GM12875 (cell line): ENCODE results near the gene DXO.
A peak's percentile ranks its signal among the peaks of the same experiment; 100 is the strongest.

Experiments
- H3K4me3 ChIP-seq: one replicate; pipeline ENCODE4 v1.5.1; 2011; ENCODE audit warnings: low read depth, low read length, control low read depth
- TF ChIP-seq, protein P1 (sequence below): IDR thresholded peaks from 2 replicates; pipeline ENCODE4 v1.5.1; 2011; ENCODE audit warnings: low read depth, mild to moderate bottlenecking, control low read depth, inconsistent platforms, low read length, moderate library complexity, borderline replicate concordance; ENCODE audit not compliant: insufficient read depth

The DXO gene

DNA sequence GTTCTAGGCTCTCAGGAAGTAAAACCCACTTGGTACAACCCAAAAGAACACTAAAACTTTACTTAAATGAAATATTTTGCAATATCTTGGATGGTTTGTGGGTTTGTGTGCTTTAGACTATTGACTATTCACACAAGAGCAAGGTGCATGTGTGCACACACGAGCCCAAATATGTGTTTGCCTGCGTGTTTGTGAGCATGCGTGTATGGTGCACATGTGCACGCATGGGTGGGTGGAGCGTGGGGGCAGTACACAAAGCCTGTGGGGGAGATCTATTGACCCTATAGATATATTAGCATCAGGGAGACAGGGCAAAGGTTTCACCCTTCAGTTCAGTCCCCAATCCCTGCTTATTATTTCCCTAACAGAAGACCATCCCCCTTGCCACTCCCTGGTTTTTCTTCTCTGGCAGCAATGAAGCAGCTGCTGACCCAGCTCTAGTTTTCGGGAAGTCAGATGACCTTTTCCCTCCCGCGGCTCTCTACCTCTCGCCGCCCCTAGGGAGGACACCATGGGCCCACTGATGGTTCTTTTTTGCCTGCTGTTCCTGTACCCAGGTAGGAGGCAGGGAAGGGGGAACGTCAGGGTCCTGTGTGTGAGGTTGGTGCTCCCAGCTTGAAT lies 44.6 kb downstream of the DXO start, which contains the start of gene C2:
Gene C2 (plus strand): TSS at position 476 of the 621 bp plus-strand sequence. CDS start 36 bp downstream, at position 512.
- TF ChIP-seq, protein P1, sequence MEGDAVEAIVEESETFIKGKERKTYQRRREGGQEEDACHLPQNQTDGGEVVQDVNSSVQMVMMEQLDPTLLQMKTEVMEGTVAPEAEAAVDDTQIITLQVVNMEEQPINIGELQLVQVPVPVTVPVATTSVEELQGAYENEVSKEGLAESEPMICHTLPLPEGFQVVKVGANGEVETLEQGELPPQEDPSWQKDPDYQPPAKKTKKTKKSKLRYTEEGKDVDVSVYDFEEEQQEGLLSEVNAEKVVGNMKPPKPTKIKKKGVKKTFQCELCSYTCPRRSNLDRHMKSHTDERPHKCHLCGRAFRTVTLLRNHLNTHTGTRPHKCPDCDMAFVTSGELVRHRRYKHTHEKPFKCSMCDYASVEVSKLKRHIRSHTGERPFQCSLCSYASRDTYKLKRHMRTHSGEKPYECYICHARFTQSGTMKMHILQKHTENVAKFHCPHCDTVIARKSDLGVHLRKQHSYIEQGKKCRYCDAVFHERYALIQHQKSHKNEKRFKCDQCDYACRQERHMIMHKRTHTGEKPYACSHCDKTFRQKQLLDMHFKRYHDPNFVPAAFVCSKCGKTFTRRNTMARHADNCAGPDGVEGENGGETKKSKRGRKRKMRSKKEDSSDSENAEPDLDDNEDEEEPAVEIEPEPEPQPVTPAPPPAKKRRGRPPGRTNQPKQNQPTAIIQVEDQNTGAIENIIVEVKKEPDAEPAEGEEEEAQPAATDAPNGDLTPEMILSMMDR: no peak
- no peak within 1 kb of the TSS for H3K4me3 ChIP-seq

DNA sequence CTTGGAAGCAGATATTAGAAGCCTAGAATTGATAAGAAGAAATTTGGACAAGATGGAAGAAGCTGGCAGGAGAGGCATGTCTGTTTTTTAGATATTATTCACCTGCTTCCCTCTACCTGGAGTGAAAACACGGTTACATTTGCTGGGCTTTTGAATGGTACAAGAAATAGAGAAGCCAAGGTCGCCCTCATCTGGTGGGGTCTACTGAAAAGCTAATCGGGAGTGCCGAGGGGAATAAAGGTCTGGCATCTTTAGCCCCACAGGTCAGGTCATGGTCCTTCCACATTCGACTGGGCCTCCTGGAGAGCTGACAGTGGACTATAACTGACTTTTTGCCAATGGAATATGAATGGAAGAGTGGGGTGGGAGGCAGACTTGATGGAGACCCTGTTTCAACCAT lies 49.0 kb downstream of the DXO start:
- H3K4me3 ChIP-seq: no peak overlapping the region
- TF ChIP-seq, protein P1: peak; percentile 16; the same call in 1 of the 2 replicates

DNA sequence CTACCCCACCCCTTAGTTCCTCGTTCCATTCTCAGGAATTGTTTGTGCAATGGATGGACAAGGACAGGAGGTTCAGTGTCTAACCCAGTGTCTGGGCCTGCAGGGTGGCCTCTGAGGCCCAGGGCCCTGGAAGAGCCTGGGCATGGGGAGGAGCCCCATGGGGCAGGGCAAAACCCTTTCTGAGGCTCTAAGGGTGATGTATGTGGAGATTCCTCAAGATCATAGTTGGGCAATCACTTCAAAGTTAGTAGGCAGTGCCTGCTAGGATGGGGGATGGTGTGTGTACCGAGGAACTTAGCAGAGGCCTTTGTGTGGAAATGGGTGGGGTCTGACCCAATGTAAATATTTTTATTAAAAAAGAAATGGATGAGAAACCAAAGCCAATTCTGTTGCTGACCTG lies 51.1 kb downstream of the DXO start:
- H3K4me3 ChIP-seq: no peak overlapping the region
- TF ChIP-seq, protein P1: no peak
